ENCODE results near the gene BBS1. TPM values are rescaled to one million over a fixed set of nuclear protein-coding genes. Genes with fewer than 3 reads are reported as not detected.

Gene BBS1
- total RNA-seq, 1 donor from 2014 or later, result 18.8 TPM

DNA sequence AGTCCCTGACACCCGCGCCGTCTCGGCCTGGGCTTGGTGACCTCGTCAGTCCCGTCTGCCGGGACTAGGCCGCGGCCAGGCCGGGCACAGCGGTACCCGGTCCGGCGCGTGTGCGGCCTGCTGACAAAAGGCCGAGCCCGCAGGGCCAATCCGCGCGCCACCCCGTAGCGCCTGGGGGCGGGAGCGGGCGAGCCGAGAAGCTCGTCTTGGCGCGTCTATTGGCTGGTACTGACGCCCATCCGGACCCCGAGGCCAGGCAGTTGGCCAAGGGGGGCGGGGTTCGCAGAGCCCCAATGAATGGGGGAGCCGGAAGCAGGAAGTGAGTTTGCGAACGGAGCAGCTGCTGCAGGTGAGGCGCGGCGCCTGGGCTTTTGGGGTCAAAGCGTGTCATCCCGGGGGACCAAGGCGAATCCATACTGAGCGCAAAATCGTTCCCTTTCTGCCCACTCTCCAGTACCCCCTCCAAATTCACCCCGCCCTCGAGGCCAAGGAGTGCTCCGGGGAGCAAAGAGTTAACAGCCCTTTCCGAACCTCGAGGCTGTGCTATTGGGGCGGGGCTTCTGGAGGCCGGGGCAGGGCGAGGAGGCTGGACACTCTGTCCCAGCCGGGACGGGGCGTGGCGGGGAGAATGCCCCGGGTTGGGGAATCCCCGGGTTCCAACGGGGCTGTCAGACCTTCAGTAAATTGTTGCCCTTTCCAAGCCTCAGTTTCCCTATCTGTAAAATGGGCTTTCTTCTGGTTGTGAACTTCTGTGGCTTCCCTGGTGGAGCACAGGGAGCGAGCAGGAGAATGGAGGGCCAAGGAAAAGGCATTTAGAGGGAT is 30.1 kb upstream of the BBS1 start, which contains the start of gene DPP3:
Gene DPP3, plus strand, starts transcription at position 318 of the 822 bp plus-strand sequence. CDS start 1,767 bp downstream, outside the sequence.
- Mint-ChIP-seq H3K4me3 (ENCODE audit: unreplicated experiment) (peak within 1 kb of the TSS; percentile 95), H3K36me3 (ENCODE audit: low read depth, unreplicated experiment) (peaks cover 7% of the 10 kb centered on the region), H3K27me3 (ENCODE audit: low read depth, unreplicated experiment) (no peaks in the 10 kb centered on the region), H3K27ac (ENCODE audit: unreplicated experiment) (peak within 1 kb of the TSS; percentile 91), H3K9me3 (ENCODE audit: unreplicated experiment) (no peaks in the 10 kb centered on the region), H3K4me1 (ENCODE audit: low read depth, unreplicated experiment) (peaks cover 5% of the 10 kb centered on the region)
- Histone ChIP-seq H3K9ac (ENCODE audit: low read length) (peak within 1 kb of the TSS; percentile 94), H3K4me3 (ENCODE audit: insufficient read depth, low read depth, low read length) (peak within 1 kb of the TSS; percentile 77), H2AFZ (ENCODE audit: low read depth, low read length) (peak within 1 kb of the TSS; percentile 84), H3K4me1 (ENCODE audit: insufficient read depth, low read length) (peaks cover 11% of the 10 kb centered on the region), H3K9me3 (ENCODE audit: insufficient read depth, low read depth, low read length) (no peaks in the 10 kb centered on the region), H4K20me1 (ENCODE audit: insufficient read depth, low read length) (peaks cover 17% of the 10 kb centered on the region), H3K79me2 (ENCODE audit: insufficient read depth, low read length) (peaks cover 21% of the 10 kb centered on the region), H3K27me3 (ENCODE audit: insufficient read depth, low read length) (no peaks in the 10 kb centered on the region), H3K27ac (ENCODE audit: low read depth, low read length) (peak within 1 kb of the TSS; percentile 88), H3K36me3 (ENCODE audit: insufficient read depth, low read length) (no peaks in the 10 kb centered on the region), H3K4me2 (ENCODE audit: low read length) (peak within 1 kb of the TSS; percentile 91)
- DNase-seq (ENCODE audit: low read depth) (peak; percentile 89), FAIRE-seq (no peak)
- TF ChIP-seq, protein P1, sequence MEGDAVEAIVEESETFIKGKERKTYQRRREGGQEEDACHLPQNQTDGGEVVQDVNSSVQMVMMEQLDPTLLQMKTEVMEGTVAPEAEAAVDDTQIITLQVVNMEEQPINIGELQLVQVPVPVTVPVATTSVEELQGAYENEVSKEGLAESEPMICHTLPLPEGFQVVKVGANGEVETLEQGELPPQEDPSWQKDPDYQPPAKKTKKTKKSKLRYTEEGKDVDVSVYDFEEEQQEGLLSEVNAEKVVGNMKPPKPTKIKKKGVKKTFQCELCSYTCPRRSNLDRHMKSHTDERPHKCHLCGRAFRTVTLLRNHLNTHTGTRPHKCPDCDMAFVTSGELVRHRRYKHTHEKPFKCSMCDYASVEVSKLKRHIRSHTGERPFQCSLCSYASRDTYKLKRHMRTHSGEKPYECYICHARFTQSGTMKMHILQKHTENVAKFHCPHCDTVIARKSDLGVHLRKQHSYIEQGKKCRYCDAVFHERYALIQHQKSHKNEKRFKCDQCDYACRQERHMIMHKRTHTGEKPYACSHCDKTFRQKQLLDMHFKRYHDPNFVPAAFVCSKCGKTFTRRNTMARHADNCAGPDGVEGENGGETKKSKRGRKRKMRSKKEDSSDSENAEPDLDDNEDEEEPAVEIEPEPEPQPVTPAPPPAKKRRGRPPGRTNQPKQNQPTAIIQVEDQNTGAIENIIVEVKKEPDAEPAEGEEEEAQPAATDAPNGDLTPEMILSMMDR (IDR thresholded peaks at IDR 0.05; ENCODE audit: insufficient read depth, low read depth, low read length), result no peak
- TF ChIP-seq EZH2 (IDR thresholded peaks at IDR 0.05; ENCODE audit: insufficient read depth, low read length), result no peak

DNA sequence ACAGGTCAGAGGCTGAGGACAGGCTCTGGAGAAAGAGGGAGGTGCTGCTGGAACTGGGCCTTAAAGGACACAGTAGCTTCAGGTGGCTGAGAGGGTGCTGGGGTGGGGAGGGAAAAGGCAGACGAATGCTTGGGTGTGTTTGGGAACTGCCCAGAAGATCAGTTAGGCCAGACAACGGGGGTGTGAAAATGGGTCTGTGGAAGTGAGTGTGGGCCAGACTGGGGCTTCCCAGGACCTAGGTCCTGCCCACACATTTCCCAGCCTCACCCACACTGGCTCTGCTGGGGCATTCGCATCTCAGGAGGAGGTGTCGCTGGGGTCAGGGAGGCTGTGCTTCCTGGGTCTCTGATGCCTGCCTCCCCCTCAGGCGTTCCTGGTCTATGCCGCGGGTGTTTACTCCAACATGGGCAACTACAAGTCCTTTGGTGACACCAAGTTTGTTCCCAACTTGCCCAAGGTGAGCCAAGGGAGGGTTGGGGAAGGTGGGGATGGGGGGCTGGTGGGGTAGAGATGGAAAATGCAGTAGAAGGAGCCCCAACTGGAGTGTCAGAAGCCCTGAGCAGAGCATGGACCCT is 25.5 kb upstream of the BBS1 start:
- Histone ChIP-seq H2AFZ (ENCODE audit: low read depth, low read length) (no peak overlapping the region), H3K4me3 (ENCODE audit: insufficient read depth, low read depth, low read length) (no peak overlapping the region), H3K36me3 (ENCODE audit: insufficient read depth, low read length) (no peaks in the 10 kb centered on the region), H3K27ac (ENCODE audit: low read depth, low read length) (no peak overlapping the region), H3K27me3 (ENCODE audit: insufficient read depth, low read length) (no peaks in the 10 kb centered on the region), H3K4me2 (ENCODE audit: low read length) (no peak overlapping the region), H4K20me1 (ENCODE audit: insufficient read depth, low read length) (peaks cover 3% of the 10 kb centered on the region), H3K9ac (ENCODE audit: low read length) (no peak overlapping the region), H3K79me2 (ENCODE audit: insufficient read depth, low read length) (peaks cover 5% of the 10 kb centered on the region), H3K9me3 (ENCODE audit: insufficient read depth, low read depth, low read length) (no peaks in the 10 kb centered on the region), H3K4me1 (ENCODE audit: insufficient read depth, low read length) (peaks cover 5% of the 10 kb centered on the region)
- no peaks in the 10 kb centered on the region for H3K27me3 Mint-ChIP-seq (ENCODE audit: low read depth, unreplicated experiment)
- FAIRE-seq, result no peak
- H3K9me3 Mint-ChIP-seq (ENCODE audit: unreplicated experiment), result no peaks in the 10 kb centered on the region
- H3K36me3 Mint-ChIP-seq (ENCODE audit: low read depth, unreplicated experiment), result peaks cover 17% of the 10 kb centered on the region
- TF ChIP-seq EZH2 (IDR thresholded peaks at IDR 0.05; ENCODE audit: insufficient read depth, low read length), result no peak
- TF ChIP-seq, protein P1 (IDR thresholded peaks at IDR 0.05; ENCODE audit: insufficient read depth, low read depth, low read length), result no peak
- H3K4me1 Mint-ChIP-seq (ENCODE audit: low read depth, unreplicated experiment), result peaks cover 5% of the 10 kb centered on the region
- no peak for DNase-seq (ENCODE audit: low read depth)
- no peak overlapping the region for H3K4me3 Mint-ChIP-seq (ENCODE audit: unreplicated experiment)
- no peak overlapping the region for H3K27ac Mint-ChIP-seq (ENCODE audit: unreplicated experiment)

Data from astrocyte (in vitro differentiated cells and primary cell).